Upper lobe of left lung (tissue), 4 donors: ENCODE measurements around the gene TBC1D3B.

ENCODE experiments used
- CTCF ChIP-seq, 6 experiments: fragments of 450-650 bp in 4 of 6; fragments of 200-600 bp in 2 of 6; sonication (generic) in 2 of 6; IDR thresholded peaks; one replicate each; pipeline ENCODE4 v1.5.1; 2016 to 2019; ENCODE audit warnings: antibody characterized with exemption in 6 of 6
- EP300 ChIP-seq, 4 donors: sonication (generic); formaldehyde crosslinking; IDR thresholded peaks; one replicate each; pipeline ENCODE4 v1.5.1; 2017; ENCODE audit warnings: antibody characterized with exemption in 4 of 4, control low read depth in 2 of 4
- POLR2A ChIP-seq, 4 donors: fragments of 450-650 bp; IDR thresholded peaks; one replicate each; pipeline ENCODE4 v1.5.1; 2016 to 2017; ENCODE audit warnings: antibody characterized with exemption in 4 of 4, mild to moderate bottlenecking in 2 of 4
- POLR2AphosphoS5 ChIP-seq, 2 donors: sonication (generic); formaldehyde crosslinking; IDR thresholded peaks; one replicate each; pipeline ENCODE4 v1.5.1; 2017; ENCODE audit warnings: antibody characterized with exemption in 2 of 2

DNA sequence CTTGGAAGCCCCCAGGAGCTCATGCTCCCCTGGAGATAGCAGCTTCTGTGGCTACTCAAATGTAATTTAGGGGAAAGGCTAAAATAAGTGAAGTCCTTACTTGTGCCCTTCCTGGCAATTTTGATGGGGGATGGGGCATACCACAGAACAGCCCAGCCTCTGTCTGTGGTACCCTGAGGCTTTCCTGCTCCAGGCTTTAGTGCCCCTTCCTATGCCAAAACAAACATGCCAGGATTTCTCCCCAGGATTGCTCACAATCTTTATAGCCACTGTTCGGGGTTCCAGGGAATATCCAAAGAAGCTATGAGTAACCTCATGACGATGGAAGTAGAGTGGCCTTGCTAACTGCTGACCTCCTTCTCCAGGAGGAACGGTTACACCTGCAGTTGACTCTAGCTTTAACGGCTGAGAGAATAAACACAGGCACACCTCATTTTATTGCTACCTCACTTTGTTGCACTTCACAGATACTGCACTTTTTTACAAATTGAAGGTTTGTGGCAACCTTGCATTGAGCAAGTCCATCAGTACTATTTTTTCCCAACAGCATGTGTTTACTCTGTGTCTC, 47.9 kb downstream of the TBC1D3B start:
- TF ChIP-seq CTCF (IDR thresholded peaks at IDR 0.05) (no peak), EP300 (IDR thresholded peaks at IDR 0.05) (no peak), POLR2A (IDR thresholded peaks at IDR 0.05) (no peak), POLR2AphosphoS5 (IDR thresholded peaks at IDR 0.05) (no peak)
